ENCODE data around the gene CFAP251. TPM values are rescaled to one million over a fixed set of nuclear protein-coding genes. Genes with fewer than 3 reads are reported as not detected.

The CFAP251 gene
- total and polyA plus RNA-seq, 2 donors (not counting 3 experiments of a cell fraction or from before 2014, with no cell fraction given) = 3.3 to 4.0 TPM

- no peak overlapping the region for H3K4me2 ChIP-seq (ENCODE audit: insufficient read depth, low read length)
- DNase-seq (ENCODE audit: low read depth, low spot score) = no peak
- H3K27me3 ChIP-seq (ENCODE audit: control insufficient read depth in 2 of 2, insufficient read depth in 2 of 2, low read length in 2 of 2) = no peaks in the 10 kb centered on the region
- FAIRE-seq = no peak
- no peak overlapping the region for H3K9ac ChIP-seq (replicated peaks; ENCODE audit: extremely low read depth, insufficient read depth, low read length)
- H3K79me2 ChIP-seq (ENCODE audit: control insufficient read depth, insufficient read depth, low read length) = no peaks in the 10 kb centered on the region
- TF ChIP-seq JUN (IDR thresholded peaks at IDR 0.05; ENCODE audit: borderline replicate concordance, insufficient read depth, insufficient read length, low read depth) (no peak), POLR2AphosphoS5 (IDR thresholded peaks at IDR 0.05; ENCODE audit: insufficient read depth, low read depth, low read length) (no peak), GATA2 (IDR thresholded peaks at IDR 0.05; ENCODE audit: insufficient read depth, insufficient read length, low read depth, low read length) (no peak), EZH2 (IDR thresholded peaks at IDR 0.05; ENCODE audit: borderline replicate concordance, low read depth, low read length, severe bottlenecking) (no peak), FOS (IDR thresholded peaks at IDR 0.05; ENCODE audit: borderline replicate concordance, insufficient read depth, low read length) (no peak), MYC (IDR thresholded peaks at IDR 0.05; ENCODE audit: low read depth, low read length) (no peak), POLR2A (IDR thresholded peaks at IDR 0.05; ENCODE audit: low read depth, low read length) (no peak), MAX (IDR thresholded peaks at IDR 0.05; ENCODE audit: insufficient read depth, insufficient read length) (no peak)
- TF ChIP-seq, protein P1, sequence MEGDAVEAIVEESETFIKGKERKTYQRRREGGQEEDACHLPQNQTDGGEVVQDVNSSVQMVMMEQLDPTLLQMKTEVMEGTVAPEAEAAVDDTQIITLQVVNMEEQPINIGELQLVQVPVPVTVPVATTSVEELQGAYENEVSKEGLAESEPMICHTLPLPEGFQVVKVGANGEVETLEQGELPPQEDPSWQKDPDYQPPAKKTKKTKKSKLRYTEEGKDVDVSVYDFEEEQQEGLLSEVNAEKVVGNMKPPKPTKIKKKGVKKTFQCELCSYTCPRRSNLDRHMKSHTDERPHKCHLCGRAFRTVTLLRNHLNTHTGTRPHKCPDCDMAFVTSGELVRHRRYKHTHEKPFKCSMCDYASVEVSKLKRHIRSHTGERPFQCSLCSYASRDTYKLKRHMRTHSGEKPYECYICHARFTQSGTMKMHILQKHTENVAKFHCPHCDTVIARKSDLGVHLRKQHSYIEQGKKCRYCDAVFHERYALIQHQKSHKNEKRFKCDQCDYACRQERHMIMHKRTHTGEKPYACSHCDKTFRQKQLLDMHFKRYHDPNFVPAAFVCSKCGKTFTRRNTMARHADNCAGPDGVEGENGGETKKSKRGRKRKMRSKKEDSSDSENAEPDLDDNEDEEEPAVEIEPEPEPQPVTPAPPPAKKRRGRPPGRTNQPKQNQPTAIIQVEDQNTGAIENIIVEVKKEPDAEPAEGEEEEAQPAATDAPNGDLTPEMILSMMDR (IDR thresholded peaks at IDR 0.05; ENCODE audit: extremely low read depth in 1 of 2, insufficient read depth in 1 of 2, low read depth in 1 of 2, low read length in 2 of 2) = no peak
- H3K9me1 ChIP-seq (replicated peaks; ENCODE audit: control insufficient read depth, extremely low read depth, insufficient read depth, low read length) = no peaks in the 10 kb centered on the region
- CTCF ChIA-PET = interaction anchor here (2.0 kb wide), 1 partner anchor 10 kb away, joined by 5 read pairs; the partner anchor contains the start of gene CFAP251
- H4K20me1 ChIP-seq (replicated peaks; ENCODE audit: control insufficient read depth, extremely low read depth, insufficient read depth, low read length) = no peaks in the 10 kb centered on the region
- POLR2A ChIA-PET = no interaction called here
- dilution Hi-C loops (cut with MboI; ENCODE audit: extremely low pct_ligation_motif_present, low sequenced_read_pairs) (no loop called here), intact Hi-C loops (cut with micrococcal nuclease) (no loop called here)
- BruUV-seq (replicated peaks) = no TSS peak
- no peaks in the 10 kb centered on the region for H3K4me1 ChIP-seq (ENCODE audit: control insufficient read depth, extremely low read depth, insufficient read depth, low read length)
- no peaks in the 10 kb centered on the region for H3K9me3 ChIP-seq (replicated peaks; ENCODE audit: control insufficient read depth, insufficient read depth, low read length)
- peaks cover 0 to 11% of the 10 kb centered on the region in 2 experiments for H3K36me3 ChIP-seq (ENCODE audit: control insufficient read depth in 2 of 2, extremely low read depth in 1 of 2, insufficient read depth in 2 of 2, low read length in 2 of 2)
- H3K27ac ChIP-seq (ENCODE audit: insufficient read depth, low read depth, low read length) = no peak overlapping the region
- H3K4me3 ChIP-seq (replicated peaks in 1 of 3; ENCODE audit: insufficient read depth in 1 of 3, low read depth in 1 of 3, low read length in 3 of 3) = no peak overlapping the region
- H2AFZ ChIP-seq (ENCODE audit: low read depth, low read length) = no peak overlapping the region
These were observed 9.7 kb upstream of the CFAP251 start for GRCh38 chr12:121908702-121909101.
